Choroid plexus epithelial cell (primary cell): ENCODE results near the gene ADGRF1.

Source experiments
- DNase-seq: peaks from one replicate; pipeline ENCODE4 v3.0.0-alpha.2; 2010; ENCODE audit warnings: low read depth
- H3K4me3 ChIP-seq: 2 replicates; pipeline ENCODE4 v1.5.1; 2011; ENCODE audit warnings: low read depth, mild to moderate bottlenecking, control low read depth, low read length, moderate library complexity
- TF ChIP-seq, protein P1 (sequence below): conservative IDR thresholded peaks from 2 replicates; pipeline ENCODE4 v1.5.1; 2011; ENCODE audit warnings: low read depth, mild to moderate bottlenecking, control low read depth, inconsistent platforms, low read length, moderate library complexity

The ADGRF1 gene

DNA sequence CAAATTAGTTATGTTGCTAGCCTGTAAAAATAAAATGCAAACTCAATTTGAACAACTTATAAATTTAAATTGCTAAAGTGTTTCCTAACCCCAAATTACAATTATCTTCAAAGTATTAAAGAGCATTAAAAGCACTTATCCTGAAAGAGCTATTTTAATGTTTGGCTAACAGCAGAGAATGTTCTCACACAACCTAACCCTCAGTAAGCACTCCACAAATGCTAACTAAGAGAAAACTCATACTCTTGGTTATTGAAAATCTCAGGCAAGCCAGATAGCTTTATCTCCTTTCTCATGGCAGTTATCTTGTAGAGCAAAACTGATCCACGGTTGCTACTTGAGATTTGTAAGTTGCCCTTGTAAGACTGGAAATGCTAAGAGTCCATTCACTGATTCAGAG is 30.5 kb upstream of the ADGRF1 start:
- TF ChIP-seq, protein P1, sequence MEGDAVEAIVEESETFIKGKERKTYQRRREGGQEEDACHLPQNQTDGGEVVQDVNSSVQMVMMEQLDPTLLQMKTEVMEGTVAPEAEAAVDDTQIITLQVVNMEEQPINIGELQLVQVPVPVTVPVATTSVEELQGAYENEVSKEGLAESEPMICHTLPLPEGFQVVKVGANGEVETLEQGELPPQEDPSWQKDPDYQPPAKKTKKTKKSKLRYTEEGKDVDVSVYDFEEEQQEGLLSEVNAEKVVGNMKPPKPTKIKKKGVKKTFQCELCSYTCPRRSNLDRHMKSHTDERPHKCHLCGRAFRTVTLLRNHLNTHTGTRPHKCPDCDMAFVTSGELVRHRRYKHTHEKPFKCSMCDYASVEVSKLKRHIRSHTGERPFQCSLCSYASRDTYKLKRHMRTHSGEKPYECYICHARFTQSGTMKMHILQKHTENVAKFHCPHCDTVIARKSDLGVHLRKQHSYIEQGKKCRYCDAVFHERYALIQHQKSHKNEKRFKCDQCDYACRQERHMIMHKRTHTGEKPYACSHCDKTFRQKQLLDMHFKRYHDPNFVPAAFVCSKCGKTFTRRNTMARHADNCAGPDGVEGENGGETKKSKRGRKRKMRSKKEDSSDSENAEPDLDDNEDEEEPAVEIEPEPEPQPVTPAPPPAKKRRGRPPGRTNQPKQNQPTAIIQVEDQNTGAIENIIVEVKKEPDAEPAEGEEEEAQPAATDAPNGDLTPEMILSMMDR, result no peak
- no peak overlapping the region for H3K4me3 ChIP-seq
- no peak for DNase-seq

DNA sequence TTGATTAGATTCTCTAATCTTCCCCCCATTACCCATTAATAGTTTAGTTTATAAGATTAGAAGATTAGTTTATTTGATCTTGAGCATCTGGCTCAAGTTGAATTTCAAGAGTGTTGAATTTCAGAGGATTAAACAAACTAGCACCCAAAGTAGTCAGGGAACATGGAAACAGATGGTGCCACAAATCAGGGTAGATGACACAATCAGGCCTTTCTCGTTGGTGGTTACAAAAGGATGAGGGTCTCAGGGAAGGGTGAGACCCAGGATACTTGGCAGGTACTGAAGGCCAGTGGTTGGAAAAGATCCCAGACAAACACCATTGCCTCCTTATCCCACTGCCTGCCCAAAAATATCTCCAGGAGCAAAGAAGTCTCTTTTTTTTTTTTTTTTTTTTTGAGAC is 29.5 kb upstream of the ADGRF1 start:
- TF ChIP-seq, protein P1, result no peak
- no peak for DNase-seq

DNA sequence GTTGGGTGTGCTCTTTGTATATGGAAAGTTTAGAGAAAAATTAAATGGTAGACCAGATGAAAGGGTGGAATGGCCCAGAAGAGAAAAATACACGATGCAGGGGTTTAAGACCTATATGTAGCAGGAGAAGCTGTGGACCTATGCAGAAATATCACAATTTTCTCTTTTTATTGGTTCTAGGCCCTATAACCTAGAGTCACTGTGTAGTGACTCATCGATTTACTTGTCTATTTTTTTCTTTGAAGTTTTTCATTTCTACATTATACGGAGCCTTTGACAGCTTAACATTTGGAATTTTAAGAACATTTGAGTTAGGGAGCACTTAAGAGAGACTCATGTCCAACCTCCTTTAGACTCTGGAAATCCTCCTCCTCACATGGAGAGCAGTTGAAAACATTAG is 28.3 kb upstream of the ADGRF1 start:
- TF ChIP-seq, protein P1, result no peak
- H3K4me3 ChIP-seq, result no peak overlapping the region
- DNase-seq, result no peak

More for the DNA sequence above, 29.5 kb upstream of the ADGRF1 start:
- H3K4me3 ChIP-seq, result no peak overlapping the region

DNA sequence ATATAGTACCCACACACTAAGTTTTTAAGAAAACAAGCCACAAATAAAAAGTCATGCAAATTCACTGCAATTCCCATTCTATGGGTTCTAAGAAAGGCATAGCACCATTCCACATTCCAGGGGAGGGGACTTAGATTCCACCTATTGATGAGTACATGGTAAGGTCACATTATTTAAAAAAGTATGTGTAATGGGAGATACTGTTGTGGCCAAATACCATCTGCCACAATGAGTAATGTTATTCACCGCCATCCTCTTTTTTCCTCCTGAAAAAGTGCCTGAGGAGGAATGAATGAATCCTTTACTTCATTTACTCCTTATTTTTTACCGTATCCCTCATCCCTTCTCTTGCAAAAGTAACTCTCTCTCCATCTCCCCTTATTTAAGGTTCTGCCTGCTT is 27.0 kb upstream of the ADGRF1 start:
- no peak for DNase-seq
- H3K4me3 ChIP-seq, result no peak overlapping the region
- TF ChIP-seq, protein P1, result no peak

DNA sequence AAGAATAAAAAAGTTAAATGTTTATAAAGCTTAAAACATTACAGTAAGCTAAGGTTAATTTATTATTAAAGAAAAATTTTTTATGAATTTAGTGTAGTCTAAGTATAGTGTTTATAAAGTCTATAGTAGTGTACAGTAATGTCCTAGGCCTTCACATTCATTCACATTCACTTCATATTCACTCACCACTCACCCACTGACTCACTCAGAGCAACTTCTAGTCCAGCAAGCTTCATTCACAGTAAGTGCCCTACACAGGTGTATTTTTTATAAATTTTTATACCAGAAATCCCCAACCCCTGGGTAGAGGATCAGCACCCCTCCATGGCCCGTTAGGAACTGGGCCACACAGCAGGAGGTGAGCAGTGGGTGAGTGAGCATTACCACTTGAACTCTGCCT is 24.3 kb upstream of the ADGRF1 start:
- DNase-seq, result no peak
- TF ChIP-seq, protein P1, result no peak
- no peak overlapping the region for H3K4me3 ChIP-seq

DNA sequence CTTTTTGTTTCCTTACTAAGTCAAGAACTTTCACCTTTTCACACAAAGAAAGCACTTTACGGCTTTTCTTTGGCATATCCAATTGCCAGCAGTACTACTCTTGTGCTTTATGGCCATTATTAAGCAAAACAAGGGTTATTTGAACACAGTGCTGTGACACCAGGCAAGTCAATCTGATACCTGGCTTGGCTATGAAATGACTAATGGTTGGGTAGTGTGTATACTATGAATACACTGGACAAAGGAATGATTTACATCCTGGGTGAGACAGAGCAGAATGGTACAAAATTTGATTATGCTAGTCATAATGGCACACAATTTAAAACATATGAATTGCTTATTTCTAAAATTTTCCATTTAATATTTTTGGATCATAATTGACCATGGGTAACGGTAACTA is 22.1 kb upstream of the ADGRF1 start:
- H3K4me3 ChIP-seq, result no peak overlapping the region
- no peak for DNase-seq
- TF ChIP-seq, protein P1, result no peak

DNA sequence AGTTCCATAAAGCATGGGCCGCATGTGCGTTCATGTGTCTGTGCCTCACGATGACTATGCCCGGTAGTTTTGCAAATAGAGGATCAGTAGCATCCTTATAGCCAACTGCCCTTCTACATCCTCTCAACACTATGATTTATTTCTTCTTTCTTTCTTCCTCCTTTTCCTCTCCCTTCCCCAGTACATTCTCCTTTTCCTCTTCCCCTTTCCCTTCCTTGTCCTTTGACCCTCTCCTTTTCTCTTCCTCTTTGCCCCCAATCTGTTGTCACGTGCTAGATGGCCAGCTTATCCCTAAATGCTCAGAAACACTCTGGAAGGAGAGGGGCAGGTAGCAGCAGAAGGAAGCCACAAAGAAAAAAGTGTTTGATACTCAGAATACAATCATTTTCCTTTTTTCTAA is 20.2 kb upstream of the ADGRF1 start:
- TF ChIP-seq, protein P1, result no peak
- DNase-seq, result no peak
- no peak overlapping the region for H3K4me3 ChIP-seq
